HEK293 (cell line): ENCODE data around the gene YIF1B.

Source experiments
- ATF2 ChIP-seq: fragments of 450-650 bp; formaldehyde crosslinking; IDR thresholded peaks from 2 replicates; pipeline ENCODE4 v1.5.1; 2016; ENCODE audit warnings: missing biosample characterization, missing genetic modification characterization, low read depth
- CTCF ChIP-seq: fragments of 450-650 bp; formaldehyde crosslinking; IDR thresholded peaks from 2 replicates; pipeline ENCODE4 v1.5.1; 2016; ENCODE audit warnings: missing biosample characterization, missing genetic modification characterization
- KLF10 ChIP-seq: fragments of 450-650 bp; IDR thresholded peaks from 2 replicates; pipeline ENCODE4 v1.5.1; 2018; ENCODE audit warnings: missing biosample characterization, mild to moderate bottlenecking, missing genetic modification characterization
- RBAK ChIP-seq: fragments of 450-650 bp; formaldehyde crosslinking; IDR thresholded peaks from 2 replicates; pipeline ENCODE4 v1.5.1; 2016; ENCODE audit warnings: missing biosample characterization, missing genetic modification characterization
- REST ChIP-seq: fragments of 450-650 bp; formaldehyde crosslinking; IDR thresholded peaks from 2 replicates; pipeline ENCODE4 v1.5.1; 2016; ENCODE audit warnings: missing biosample characterization, missing genetic modification characterization
- ZBTB21 ChIP-seq: fragments of 450-650 bp; formaldehyde crosslinking; IDR thresholded peaks from 2 replicates; pipeline ENCODE4 v1.5.1; 2017; ENCODE audit warnings: missing biosample characterization, missing genetic modification characterization
- ZBTB26 ChIP-seq: fragments of 450-650 bp; formaldehyde crosslinking; optimal IDR thresholded peaks from 2 replicates; pipeline ENCODE3; 2016; ENCODE audit warnings: missing biosample characterization, mild to moderate bottlenecking, missing genetic modification characterization
- ZNF239 ChIP-seq: fragments of 450-650 bp; formaldehyde crosslinking; IDR thresholded peaks from 2 replicates; pipeline ENCODE4 v1.5.1; 2016; ENCODE audit warnings: missing biosample characterization, missing genetic modification characterization
- ZNF449 ChIP-seq: fragments of 450-650 bp; formaldehyde crosslinking; IDR thresholded peaks from 2 replicates; pipeline ENCODE4 v1.5.1; 2017; ENCODE audit warnings: missing biosample characterization, mild to moderate bottlenecking, missing genetic modification characterization, moderate library complexity
- ZNF626 ChIP-seq: fragments of 450-650 bp; sonication (Bioruptor Pico); formaldehyde crosslinking; IDR thresholded peaks from 2 replicates; pipeline ENCODE4 v1.5.1; 2018; ENCODE audit warnings: missing biosample characterization, missing genetic modification characterization, inconsistent platforms
- ZSCAN18 ChIP-seq: fragments of 450-650 bp; formaldehyde crosslinking; IDR thresholded peaks from 2 replicates; pipeline ENCODE4 v1.5.1; 2016; ENCODE audit warnings: missing biosample characterization, missing genetic modification characterization
- ZSCAN23 ChIP-seq: fragments of 450-650 bp; formaldehyde crosslinking; IDR thresholded peaks from 2 replicates; pipeline ENCODE4 v1.5.1; 2016; ENCODE audit warnings: missing biosample characterization, missing genetic modification characterization

GRCh38 chr19:38358071-38358470 is 42.3 kb upstream of the YIF1B start:
- no peak for TF ChIP-seq ATF2 (tag by site-specific recombination)
- TF ChIP-seq ZSCAN23 (tag by site-specific recombination), result no peak
- no peak for TF ChIP-seq ZNF626 (tag by site-specific recombination)
- no peak for TF ChIP-seq ZSCAN18 (tag by site-specific recombination)
- no peak for TF ChIP-seq KLF10 (tag by site-specific recombination)
- TF ChIP-seq CTCF (tag by site-specific recombination), result no peak
- no peak for TF ChIP-seq ZBTB21
- no peak for TF ChIP-seq REST
- no peak for TF ChIP-seq ZNF449 (tag by site-specific recombination)
- TF ChIP-seq RBAK (tag by site-specific recombination), result no peak
- no peak for TF ChIP-seq ZNF239
- TF ChIP-seq ZBTB26 (tag by site-specific recombination), result no peak
